Inflammatory macrophage (primary cell): ENCODE measurements around the gene PIK3R2.

Experiments
- DNase-seq, 2 donors: peaks; one replicate each; pipeline ENCODE4 v3.0.0-alpha.2; 2020 to 2022

The PIK3R2 gene

GRCh38 chr19:18126097-18126496 is 26.9 kb upstream of the PIK3R2 start:
- peak; percentile 15 to 29 for DNase-seq

GRCh38 chr19:18128044-18128443 is 24.9 kb upstream of the PIK3R2 start:
- peak; percentile 65 for DNase-seq

- DNase-seq: no peak
These were observed 24.2 kb upstream of the PIK3R2 start for GRCh38 chr19:18128805-18129204.

- no peak for DNase-seq
These were observed 22.3 kb upstream of the PIK3R2 start for GRCh38 chr19:18130523-18131242.

GRCh38 chr19:18131841-18132596 is 20.9 kb upstream of the PIK3R2 start:
- DNase-seq: no peak

- DNase-seq: no peak
These were observed 17.0 kb upstream of the PIK3R2 start for GRCh38 chr19:18135712-18136584.

- DNase-seq: no peak
These were observed 15.7 kb upstream of the PIK3R2 start for GRCh38 chr19:18137242-18137641.

- peak; percentile 56 to 59 for DNase-seq
These were observed 15.2 kb upstream of the PIK3R2 start for GRCh38 chr19:18137657-18138339.

GRCh38 chr19:18140473-18140872 is 12.5 kb upstream of the PIK3R2 start:
- DNase-seq: no peak

- no peak for DNase-seq
These were observed 11.9 kb upstream of the PIK3R2 start for GRCh38 chr19:18141031-18141430.

- DNase-seq: no peak
These were observed 9.1 kb upstream of the PIK3R2 start for GRCh38 chr19:18143902-18144301.

GRCh38 chr19:18144361-18144760 is 8.6 kb upstream of the PIK3R2 start:
- no peak for DNase-seq

GRCh38 chr19:18144906-18145305 is 8.1 kb upstream of the PIK3R2 start:
- DNase-seq: no peak

GRCh38 chr19:18145391-18145999 is 7.5 kb upstream of the PIK3R2 start:
- no peak for DNase-seq

GRCh38 chr19:18147396-18147795 is 5.6 kb upstream of the PIK3R2 start:
- DNase-seq: no peak

GRCh38 chr19:18149596-18149975 is 3.4 kb upstream of the PIK3R2 start:
- DNase-seq: no peak

- no peak for DNase-seq
These were observed 2.0 kb upstream of the PIK3R2 start for GRCh38 chr19:18150776-18151624.

GRCh38 chr19:18152442-18152816 is 534 bp upstream of the PIK3R2 start:
- DNase-seq: peak; percentile 100

- no peak for DNase-seq
These were observed 682 bp downstream of the PIK3R2 start for GRCh38 chr19:18153556-18154134.
